GM19372 (cell line): ENCODE data around the gene MIPEP.

Experiments
- ATAC-seq: cut with Tn5 transposase; IDR thresholded peaks from one replicate; pipeline ENCODE4 v1.9.1; 2021; ENCODE audit warnings: mild to moderate bottlenecking, low read depth, moderate library complexity; ENCODE audit not compliant: unreplicated experiment

Gene MIPEP

DNA sequence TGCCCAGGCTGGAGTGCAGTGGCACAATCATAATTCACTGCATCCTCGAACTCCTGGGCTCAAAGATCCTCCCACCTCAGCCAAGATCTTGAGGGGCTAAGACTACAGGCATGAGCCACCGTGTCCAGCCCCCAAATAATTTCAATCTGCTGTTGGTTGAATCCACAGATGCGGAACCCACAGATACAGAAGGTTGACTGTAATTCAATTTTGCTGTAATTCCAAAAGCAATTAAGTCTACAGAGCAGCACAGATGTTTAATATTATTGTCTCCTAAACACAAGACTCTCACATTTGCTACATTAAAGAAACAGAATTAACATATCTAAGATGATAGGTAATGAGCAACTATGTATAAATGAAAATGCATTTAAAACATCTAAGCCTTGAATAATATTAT is 75.6 kb downstream of the MIPEP start:
- no peak for ATAC-seq

DNA sequence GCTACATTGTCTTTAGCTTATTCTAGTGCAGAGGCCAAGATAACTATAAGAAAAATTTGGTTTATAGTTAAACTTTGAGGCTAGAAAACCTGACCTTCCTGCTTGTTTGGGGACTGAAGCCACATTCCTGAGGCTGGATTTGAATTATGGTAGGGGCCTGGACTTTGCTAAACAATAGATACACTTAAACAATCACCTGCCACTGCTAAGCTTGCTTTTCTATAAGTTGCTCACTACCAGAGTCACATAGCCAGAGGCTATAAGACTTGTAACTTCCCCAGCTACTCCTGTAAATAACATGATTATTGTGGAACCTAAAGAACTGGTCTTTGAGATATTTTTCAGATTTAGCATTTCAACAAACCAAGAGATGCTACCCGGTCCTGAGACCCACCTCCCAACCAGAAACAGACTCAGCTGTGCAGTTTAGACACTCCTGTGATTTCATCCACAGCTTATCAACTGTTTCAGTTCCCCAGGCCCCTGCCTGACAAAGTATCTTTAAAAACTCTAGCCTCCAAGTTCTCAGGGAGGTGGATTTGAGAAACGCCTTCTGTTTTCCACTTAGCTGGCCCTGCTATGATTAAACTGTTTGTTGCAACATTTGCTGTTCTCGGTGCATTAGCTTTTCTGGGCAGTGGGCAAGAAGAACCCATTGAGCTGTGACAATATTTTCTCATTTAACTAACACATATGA is 77.7 kb downstream of the MIPEP start:
- ATAC-seq, result no peak

DNA sequence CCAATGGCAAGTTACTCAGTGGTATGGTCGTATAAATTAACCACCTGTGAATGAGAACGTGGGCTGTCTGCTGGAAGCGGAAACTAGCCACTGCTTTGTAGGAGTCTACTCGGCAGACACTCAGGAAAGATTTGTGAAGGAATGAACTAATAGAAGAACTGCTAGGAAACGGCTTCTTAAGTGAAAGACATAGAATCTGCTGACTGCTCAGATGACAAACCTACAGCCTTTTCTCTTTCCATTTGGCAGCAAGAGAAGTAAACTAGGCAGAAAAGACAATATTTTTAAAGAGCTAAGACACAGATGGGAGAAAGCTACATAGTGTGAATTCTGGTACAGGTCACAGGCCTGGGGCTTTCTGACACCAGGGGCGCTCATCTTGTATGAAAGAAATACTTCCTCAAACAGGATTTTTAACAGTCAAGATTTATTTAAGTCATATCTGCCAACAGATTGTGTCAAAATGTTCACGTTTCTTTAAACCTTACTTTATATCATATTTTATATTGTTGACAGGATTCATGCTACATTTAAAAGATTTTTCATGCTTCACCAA is 78.4 kb downstream of the MIPEP start:
- ATAC-seq, result no peak

- ATAC-seq, result no peak
Measured at GRCh38 chr13:23808803-23809202, 80.4 kb downstream of the MIPEP start.

DNA sequence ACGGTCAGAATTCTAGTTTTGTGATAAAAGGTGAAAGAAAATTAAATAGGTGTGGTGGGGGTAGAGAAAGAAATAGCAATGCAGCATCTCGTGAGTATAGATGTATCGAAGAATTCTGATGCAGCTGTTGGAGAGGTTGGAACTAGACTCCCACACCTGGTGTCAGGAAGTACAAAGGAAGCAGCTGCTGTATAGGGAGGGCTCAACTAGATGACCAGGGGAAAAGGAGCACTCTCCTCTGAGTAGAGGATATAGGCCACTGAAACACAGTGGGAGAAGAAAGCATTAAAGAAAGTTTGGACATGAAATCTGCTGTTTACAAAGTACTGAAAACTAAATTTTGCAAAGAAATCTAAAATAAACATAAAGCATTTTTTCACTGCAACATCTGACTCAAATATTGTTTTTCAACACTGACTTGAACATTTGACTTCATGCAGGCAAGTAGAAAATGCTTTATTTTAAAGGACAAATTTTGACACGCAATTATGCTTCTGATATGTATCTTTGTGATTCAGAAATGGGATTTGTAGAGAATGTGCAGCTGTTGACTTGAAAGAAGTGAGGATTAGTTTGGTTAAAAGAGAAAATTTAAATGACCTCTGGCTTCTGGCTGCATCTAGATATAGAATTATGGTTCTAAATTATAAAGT is 82.2 kb downstream of the MIPEP start:
- ATAC-seq, result no peak

DNA sequence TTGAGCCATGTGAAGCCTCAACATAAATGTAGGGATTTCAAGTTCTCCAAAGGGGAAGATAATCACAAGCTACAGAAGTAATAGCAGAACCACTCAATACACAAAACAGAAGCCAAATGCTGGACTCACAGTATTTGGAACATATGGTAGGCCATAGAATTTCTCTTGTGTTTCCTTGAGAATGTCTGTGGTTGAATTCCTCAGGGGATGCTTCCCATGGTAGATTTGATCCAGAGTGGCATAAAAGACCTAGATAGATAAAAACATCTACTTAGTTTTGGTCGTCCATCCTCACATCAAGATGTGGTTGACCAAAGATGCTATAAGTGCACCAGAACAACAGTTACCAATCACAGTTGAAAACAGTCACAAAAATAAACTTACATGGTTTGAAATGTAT is 83.4 kb downstream of the MIPEP start:
- ATAC-seq, result no peak

DNA sequence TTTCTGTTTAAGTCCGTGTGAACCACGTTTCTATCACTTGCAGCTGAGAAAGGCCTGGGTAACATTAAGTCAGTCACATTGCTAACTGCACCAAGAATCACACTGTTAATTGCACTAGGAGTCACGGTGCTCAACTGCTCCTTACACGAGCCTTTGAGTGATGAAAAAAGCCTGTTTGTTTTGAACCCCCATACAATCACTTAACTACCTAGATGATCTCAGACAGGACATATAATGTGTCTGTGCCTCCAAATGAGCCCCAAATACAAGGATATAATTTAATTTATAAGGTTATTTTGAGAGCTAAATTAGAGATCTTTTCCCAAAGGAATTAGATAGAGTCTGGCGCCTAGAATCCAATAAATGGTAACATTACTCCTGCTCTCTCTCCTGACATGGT is 84.1 kb downstream of the MIPEP start:
- no peak for ATAC-seq

DNA sequence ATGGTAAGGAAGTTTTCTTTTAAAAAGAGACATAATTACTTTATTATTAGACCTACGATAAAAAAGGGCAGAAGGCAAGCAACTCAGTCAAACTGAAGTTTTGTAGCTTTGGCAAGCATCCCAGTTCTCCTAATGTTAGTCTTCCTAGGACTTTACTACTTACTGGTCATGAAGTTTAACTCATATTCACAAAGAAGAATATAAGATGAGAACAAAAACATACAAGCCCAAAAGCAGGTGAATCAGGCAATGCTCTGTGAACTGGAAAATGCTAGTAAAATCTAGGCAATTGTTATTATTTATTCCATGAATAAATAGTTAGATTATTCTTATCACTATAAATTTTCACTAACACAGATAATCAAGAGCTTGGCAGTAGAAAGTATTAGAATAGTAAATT is 85.0 kb downstream of the MIPEP start:
- no peak for ATAC-seq

- ATAC-seq, result no peak
Measured at GRCh38 chr13:23801141-23801540, 88.1 kb downstream of the MIPEP start.

DNA sequence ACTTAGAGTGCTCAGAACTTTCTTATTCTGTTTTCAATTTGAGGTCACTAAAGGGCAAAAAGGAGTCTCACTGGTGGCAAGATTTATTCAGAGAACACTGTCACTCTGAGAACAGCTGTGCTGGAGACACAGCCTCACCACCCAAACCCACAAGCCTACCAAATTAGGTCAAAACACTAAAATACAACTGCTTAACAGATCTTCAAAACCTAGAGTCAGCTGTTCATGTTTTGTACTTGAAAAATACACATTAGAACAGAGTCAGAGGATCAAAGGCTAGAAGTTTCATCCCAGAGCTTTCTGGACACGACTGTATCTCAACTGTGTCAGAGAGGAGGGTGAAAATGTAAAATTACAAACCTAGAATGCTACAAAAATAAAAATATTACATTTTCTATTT is 89.3 kb downstream of the MIPEP start:
- peak; percentile 97 for ATAC-seq

DNA sequence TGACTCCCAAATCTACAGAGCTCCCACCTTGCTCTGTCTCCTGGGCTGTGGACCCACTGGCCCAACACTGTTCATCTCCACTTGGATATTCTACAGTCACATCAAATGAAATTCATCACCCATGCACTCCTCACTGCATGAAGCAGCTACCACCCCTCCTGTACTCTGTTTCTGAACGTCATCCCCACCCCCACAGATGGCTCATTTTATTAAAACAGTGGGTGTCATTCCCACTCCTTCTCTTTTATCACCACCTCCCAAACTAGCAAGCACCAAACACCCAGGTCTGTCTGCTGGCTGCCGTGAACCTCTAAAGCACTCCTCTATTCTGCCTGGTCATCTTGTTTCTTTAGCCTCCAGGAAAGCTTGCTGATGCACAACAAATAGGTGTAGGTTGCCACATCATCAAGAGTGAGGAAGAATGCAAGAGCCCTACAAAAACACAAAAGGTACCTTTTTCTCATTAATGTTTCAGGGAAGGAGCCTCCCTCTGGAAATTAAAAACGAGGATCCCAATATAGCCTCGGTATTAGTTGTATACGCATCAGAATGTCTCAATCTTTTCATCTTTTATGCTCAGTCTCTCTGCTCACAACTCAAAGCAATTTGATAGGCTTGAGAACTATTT is 91.8 kb downstream of the MIPEP start:
- no peak for ATAC-seq

DNA sequence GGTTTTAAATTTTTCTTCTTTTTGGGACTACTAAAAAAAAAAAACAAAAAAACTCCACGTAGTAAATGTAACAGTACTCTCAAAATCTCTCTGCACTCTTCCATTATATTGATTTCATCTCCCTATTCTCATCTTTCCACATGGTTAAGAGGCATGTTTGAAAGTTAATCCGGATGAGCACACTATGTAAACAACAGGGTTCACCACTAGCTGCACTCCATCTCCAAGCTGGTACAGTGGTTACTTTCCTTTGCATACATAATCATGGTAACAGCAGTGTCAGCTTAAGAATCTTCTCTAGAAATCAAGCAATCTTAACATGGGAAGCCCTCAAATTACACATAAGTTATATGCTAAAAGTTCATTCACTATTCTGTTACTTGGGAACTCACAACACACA is 92.6 kb downstream of the MIPEP start:
- ATAC-seq, result no peak

GRCh38 chr13:23794267-23795161 is 94.7 kb downstream of the MIPEP start:
- peak; percentile 68 for ATAC-seq

DNA sequence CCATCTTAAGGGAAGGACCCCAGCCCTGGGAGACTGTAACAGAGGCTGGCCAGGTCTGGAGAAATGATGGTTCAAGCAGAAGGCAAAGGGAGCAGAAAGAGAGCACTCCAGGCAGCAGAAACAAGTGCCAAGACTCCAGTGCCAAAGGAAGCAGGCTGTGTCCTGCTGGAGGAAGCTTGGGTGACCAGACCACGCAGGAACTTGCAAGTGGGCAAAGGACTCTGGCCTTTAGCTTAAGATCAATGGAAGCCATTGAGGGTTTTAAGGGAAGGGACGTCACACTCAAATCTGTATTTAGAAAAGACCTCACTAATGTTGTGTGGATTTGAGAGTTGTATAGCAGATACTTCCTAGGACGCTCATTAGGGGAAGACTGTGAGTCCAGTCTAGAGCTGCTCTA is 95.5 kb downstream of the MIPEP start:
- no peak for ATAC-seq

DNA sequence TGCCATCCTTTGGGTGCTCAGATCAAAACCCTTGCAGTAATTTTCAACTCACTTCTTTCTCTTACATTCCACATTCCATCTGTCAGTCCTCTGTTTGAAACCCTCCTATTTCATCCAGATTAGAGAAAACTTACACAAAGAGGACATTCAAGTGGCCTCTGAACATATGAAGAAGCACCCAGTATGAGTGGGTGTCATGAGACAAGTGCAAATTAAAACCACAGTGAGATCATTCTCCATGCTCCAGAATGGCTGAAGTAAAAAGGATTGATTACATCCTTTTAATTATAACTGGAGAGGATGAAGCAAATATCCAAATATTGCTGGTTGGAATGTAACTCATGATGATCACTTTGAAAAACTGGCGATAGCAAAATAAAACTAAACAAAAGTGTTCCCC is 96.5 kb downstream of the MIPEP start:
- no peak for ATAC-seq

DNA sequence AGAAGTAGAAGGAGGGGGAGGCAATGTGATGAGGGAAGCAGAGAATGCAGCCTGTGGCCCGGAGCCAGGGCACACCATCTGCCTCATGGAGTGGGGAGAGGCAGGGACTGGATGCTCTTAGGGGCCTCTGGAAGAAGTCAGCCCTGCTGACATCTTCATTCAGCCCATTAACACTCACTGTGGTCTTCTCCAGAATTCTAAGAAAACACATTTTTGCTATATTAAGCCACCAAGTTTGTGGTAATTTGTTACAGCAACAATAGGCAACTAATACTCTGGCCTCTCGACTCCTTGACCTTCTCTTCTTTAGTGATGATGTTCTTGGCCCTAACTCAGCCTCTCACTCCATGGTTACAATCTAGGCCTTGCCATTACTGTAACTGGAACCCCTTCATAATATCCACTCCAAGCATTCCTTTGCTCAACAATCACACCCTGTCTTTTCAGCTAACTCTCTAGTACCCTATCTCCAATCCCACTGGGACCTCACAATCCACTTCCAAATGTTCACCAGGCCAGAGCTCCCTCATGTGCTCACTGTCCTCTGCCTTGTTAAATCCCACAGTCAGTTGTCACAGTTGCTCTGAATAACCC is 98.5 kb downstream of the MIPEP start:
- ATAC-seq, result no peak

DNA sequence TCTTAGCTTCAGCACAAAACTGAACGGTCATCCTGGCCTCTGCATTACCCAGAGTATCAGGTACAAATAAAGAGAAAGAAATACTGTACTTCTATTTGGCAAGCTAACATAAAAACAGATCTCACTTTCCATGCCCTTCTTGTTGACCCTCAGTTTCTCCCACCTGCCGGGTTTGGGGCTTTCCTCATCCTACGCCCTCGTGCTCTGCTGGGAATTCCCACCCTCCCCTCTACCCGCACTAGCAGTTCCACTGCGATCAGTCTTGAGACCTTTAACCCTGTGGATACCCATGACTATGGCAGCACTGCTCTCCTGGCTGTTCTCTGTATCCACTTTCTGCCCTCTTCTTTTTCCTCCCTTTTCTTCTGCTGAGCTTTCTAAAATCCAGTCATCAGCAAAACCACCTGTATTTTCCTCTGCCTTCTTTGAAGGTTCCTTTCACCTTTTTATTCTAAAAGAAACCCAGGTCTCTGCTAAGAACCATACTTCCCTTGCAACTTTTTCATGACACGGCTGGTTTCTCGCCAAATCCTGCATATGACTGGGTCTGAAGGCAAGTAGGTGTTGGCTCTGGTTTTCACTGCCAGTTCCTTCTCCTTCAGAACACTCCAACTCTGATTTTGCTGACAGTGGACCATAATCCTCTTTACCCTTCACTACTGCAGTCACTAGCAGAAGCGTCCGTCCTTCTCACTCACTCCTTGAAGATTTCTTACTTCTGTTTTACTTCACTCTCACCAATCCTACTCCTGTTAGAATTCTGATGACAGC is 99.4 kb downstream of the MIPEP start:
- no peak for ATAC-seq

DNA sequence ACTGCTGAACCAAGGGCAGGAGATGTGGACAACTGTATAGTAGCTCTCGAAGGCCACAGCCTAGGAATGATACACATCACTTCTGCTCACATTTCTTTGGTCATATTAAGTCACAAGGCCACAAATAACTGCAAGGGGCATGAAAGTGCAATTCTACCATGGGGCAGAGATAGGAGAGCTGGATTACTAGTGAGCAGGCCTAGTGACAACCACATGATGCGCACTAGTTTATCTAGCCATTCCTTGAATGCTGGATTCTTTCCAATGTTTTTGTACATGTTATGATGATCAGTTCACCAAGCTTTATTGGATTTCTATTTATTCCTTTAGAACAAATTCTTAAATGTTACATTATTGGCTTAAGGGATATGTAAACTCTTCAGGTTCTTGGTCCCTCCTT is 100.7 kb downstream of the MIPEP start:
- no peak for ATAC-seq

- ATAC-seq, result no peak
Measured at GRCh38 chr13:23787464-23787863, 101.7 kb downstream of the MIPEP start.

- no peak for ATAC-seq
Measured at GRCh38 chr13:23786607-23787006, 102.6 kb downstream of the MIPEP start.
